ENCODE measurements around the gene CORO2B. TPM values are rescaled to one million over a fixed set of nuclear protein-coding genes. Genes with fewer than 3 reads are reported as not detected.

The CORO2B gene
- total and polyA plus RNA-seq, 2 of the 13 experiments (the other 11 are each of a cell fraction or from before 2014, with no cell fraction given) = 0.35 to 0.63 TPM

- no peak overlapping the region for H3K4me3 ChIP-seq (replicated peaks in 1 of 3; ENCODE audit: insufficient read depth in 1 of 3, low read depth in 2 of 3, low read length in 3 of 3)
- ATAC-seq (no peak), DNase-seq (ENCODE audit: low spot score) (no peak), FAIRE-seq (no peak)
- in situ Hi-C loops (cut with HindIII; ENCODE audit: extremely low pct_ligation_motif_present, low pct_unique_long_range_greater_than_20kb) (loop anchor here (5.0 kb wide), 1 partner anchor 143 kb away; no protein-coding TSS in a partner anchor), intact Hi-C loops (cut with micrococcal nuclease; ENCODE audit: unreplicated experiment) (no loop called here)
- no peaks in the 10 kb centered on the region for H3K79me2 ChIP-seq (ENCODE audit: insufficient read depth, low read length)
- no peaks in the 10 kb centered on the region for H3K36me3 ChIP-seq (replicated peaks in 1 of 2; ENCODE audit: control insufficient read depth in 1 of 2, insufficient read depth in 2 of 2, low read length in 2 of 2)
- H3K27me3 ChIP-seq (ENCODE audit: control insufficient read depth in 1 of 2, insufficient read depth in 2 of 2, low read length in 2 of 2) = peaks cover 0 to 9% of the 10 kb centered on the region in 2 experiments; a peak in 2 of 5 replicates
- TF ChIP-seq CENPBD1 (CRISPR knock-in tag; IDR thresholded peaks at IDR 0.05; ENCODE audit: borderline replicate concordance, low read depth) (no peak), AHDC1 (CRISPR knock-in tag; IDR thresholded peaks at IDR 0.05; ENCODE audit: borderline replicate concordance) (no peak), ZFP90 (CRISPR knock-in tag; IDR thresholded peaks at IDR 0.05; ENCODE audit: borderline replicate concordance) (no peak), HCFC1 (IDR thresholded peaks at IDR 0.05; ENCODE audit: low read depth, low read length) (no peak), DZIP1 (CRISPR knock-in tag; IDR thresholded peaks at IDR 0.05) (no peak), RFXAP (CRISPR knock-in tag; IDR thresholded peaks at IDR 0.05; ENCODE audit: borderline replicate concordance) (no peak)
- ChIA-PET POLR2A (no interaction called here), CTCF (ENCODE audit: low intra/inter-chr PET ratio, low total read pairs) (no interaction called here)
- H3K9me3 ChIP-seq (ENCODE audit: low read length) = no peaks in the 10 kb centered on the region
- no peak overlapping the region for H3K9ac ChIP-seq (ENCODE audit: insufficient read depth, low read depth, low read length)
- H3K27ac ChIP-seq (ENCODE audit: extremely low read length, insufficient read depth, low read length) = no peak overlapping the region
- BruUV-seq (replicated peaks) = no TSS peak
- H3K4me2 ChIP-seq (ENCODE audit: low read depth, low read length) = no peak overlapping the region
- no peak overlapping the region for H2AFZ ChIP-seq (ENCODE audit: low read length)
- no peaks in the 10 kb centered on the region for H4K20me1 ChIP-seq (ENCODE audit: insufficient read depth, low read length)
- H3K4me1 ChIP-seq (ENCODE audit: insufficient read depth, low read length) = no peaks in the 10 kb centered on the region
These were observed 155.6 kb downstream of the CORO2B start for GRCh38 chr15:68734352-68734751.

Measured in HepG2 (cell line).